Type B pancreatic cell (in vitro differentiated cells): ENCODE results near the gene SNED1. TPM values are rescaled to one million over a fixed set of nuclear protein-coding genes. Genes with fewer than 3 reads are reported as not detected.

Source experiments
- DNase-seq: peaks from one replicate; pipeline ENCODE4 v3.0.0; 2021; ENCODE audit warnings: mixed read lengths; ENCODE audit not compliant: unreplicated experiment; ENCODE audit errors: extremely low spot score
- H3K27ac Mint-ChIP-seq: 2 replicates; pipeline ENCODE4 v1.8.0; 2021; ENCODE audit warnings: mild to moderate bottlenecking, mixed read lengths
- H3K27me3 Mint-ChIP-seq: 2 replicates; pipeline ENCODE4 v1.8.0; 2021; ENCODE audit warnings: mixed read lengths
- H3K36me3 Mint-ChIP-seq: 2 replicates; pipeline ENCODE4 v1.8.0; 2021; ENCODE audit warnings: mixed read lengths
- H3K4me1 Mint-ChIP-seq: one replicate; pipeline ENCODE4 v1.8.0; 2021; ENCODE audit warnings: mixed read lengths; ENCODE audit not compliant: unreplicated experiment
- H3K4me3 Mint-ChIP-seq: 2 replicates; pipeline ENCODE4 v1.8.0; 2021; ENCODE audit warnings: mild to moderate bottlenecking, mixed read lengths
- H3K9me3 Mint-ChIP-seq: 2 replicates; pipeline ENCODE4 v1.8.0; 2021; ENCODE audit warnings: mixed read lengths
- CTCF ChIP-seq: fragments of 200-600 bp; sonication (generic); conservative IDR thresholded peaks from 2 replicates; pipeline ENCODE4 v1.5.0; 2021; ENCODE audit warnings: antibody characterized with exemption, mild to moderate bottlenecking
- total RNA-seq: library from RNA; stranded (reverse); gene quantifications from 2 replicates; pipeline ENCODE4 v1.2.1, GENCODE V29; 2021; ENCODE audit warnings: low replicate concordance

SNED1 gene
- total RNA-seq, 1 donor from 2014 or later = 140 TPM

GRCh38 chr2:241065355-241065803 is 67.0 kb downstream of the SNED1 start:
- peaks cover 5% of the 10 kb centered on the region for H3K4me1 Mint-ChIP-seq
- no peak overlapping the region for H3K27ac Mint-ChIP-seq
- no peak for TF ChIP-seq CTCF
- no peaks in the 10 kb centered on the region for H3K36me3 Mint-ChIP-seq
- H3K27me3 Mint-ChIP-seq = no peaks in the 10 kb centered on the region
- H3K9me3 Mint-ChIP-seq = no peaks in the 10 kb centered on the region
- no peak overlapping the region for H3K4me3 Mint-ChIP-seq
- peak; percentile 57 for DNase-seq

GRCh38 chr2:241066171-241066892 is 67.9 kb downstream of the SNED1 start:
- Mint-ChIP-seq H3K27me3 (no peaks in the 10 kb centered on the region), H3K27ac (peak overlapping the region; percentile 34), H3K36me3 (no peaks in the 10 kb centered on the region), H3K9me3 (no peaks in the 10 kb centered on the region), H3K4me3 (no peak overlapping the region), H3K4me1 (peaks cover 2% of the 10 kb centered on the region)
- TF ChIP-seq CTCF = no peak
- DNase-seq = peak; percentile 57

GRCh38 chr2:241066893-241067341 is 68.5 kb downstream of the SNED1 start:
- Mint-ChIP-seq H3K4me3 (no peak overlapping the region), H3K36me3 (no peaks in the 10 kb centered on the region), H3K27ac (no peak overlapping the region), H3K27me3 (no peaks in the 10 kb centered on the region), H3K9me3 (no peaks in the 10 kb centered on the region), H3K4me1 (no peaks in the 10 kb centered on the region)
- DNase-seq = peak; percentile 69
- TF ChIP-seq CTCF = no peak

- no peak for TF ChIP-seq CTCF
- H3K27me3 Mint-ChIP-seq = no peaks in the 10 kb centered on the region
- H3K4me3 Mint-ChIP-seq = no peak overlapping the region
Measured at GRCh38 chr2:241067501-241068135, 69.2 kb downstream of the SNED1 start.

GRCh38 chr2:241068136-241068941 is 69.9 kb downstream of the SNED1 start:
- Mint-ChIP-seq H3K4me1 (peaks cover 7% of the 10 kb centered on the region), H3K27ac (no peak overlapping the region), H3K9me3 (no peaks in the 10 kb centered on the region), H3K27me3 (no peaks in the 10 kb centered on the region), H3K4me3 (no peak overlapping the region), H3K36me3 (no peaks in the 10 kb centered on the region)
- DNase-seq = peak; percentile 60
- no peak for TF ChIP-seq CTCF

More at GRCh38 chr2:241067501-241068135, 69.2 kb downstream of the SNED1 start:
- DNase-seq = peak; percentile 59
- Mint-ChIP-seq H3K27ac (no peak overlapping the region), H3K36me3 (no peaks in the 10 kb centered on the region), H3K9me3 (no peaks in the 10 kb centered on the region), H3K4me1 (peaks cover 5% of the 10 kb centered on the region)
